OCI-LY1 (cell line): ENCODE results near the gene GPX3.

ENCODE experiments used
- H2AFZ ChIP-seq: fragments of 200-600 bp; sonication (generic), shearing (Covaris generic); 2 replicates; pipeline ENCODE4 v1.6.0; 2014; ENCODE audit warnings: antibody characterized with exemption, mild to moderate bottlenecking, low read length
- H3F3A ChIP-seq: fragments of 200-600 bp; sonication (generic), shearing (Covaris generic); 2 replicates; pipeline ENCODE4 v1.6.0; 2014; ENCODE audit warnings: mild to moderate bottlenecking, antibody characterized with exemption, low read length, moderate library complexity; ENCODE audit not compliant: insufficient read depth
- H3K27ac ChIP-seq: fragments of 200-600 bp; sonication (generic); 2 replicates; pipeline ENCODE4 v1.5.1; 2014; ENCODE audit warnings: low read length, mixed run types, mild to moderate bottlenecking, low read depth; ENCODE audit not compliant: poor library complexity, severe bottlenecking
- H3K27me3 ChIP-seq: fragments of 200-600 bp; sonication (generic); 2 replicates; pipeline ENCODE4 v1.6.0; 2014; ENCODE audit warnings: antibody characterized with exemption, mild to moderate bottlenecking, low read length, moderate library complexity; ENCODE audit not compliant: insufficient read depth
- H3K36me3 ChIP-seq: fragments of 200-600 bp; sonication (generic); 2 replicates; pipeline ENCODE4 v1.6.1; 2014; ENCODE audit warnings: mild to moderate bottlenecking, antibody characterized with exemption, low read length, moderate library complexity, mixed read lengths; ENCODE audit not compliant: insufficient read depth
- H3K4me1 ChIP-seq: fragments of 200-600 bp; sonication (generic); 2 replicates; pipeline ENCODE4 v1.5.1; 2014; ENCODE audit warnings: mild to moderate bottlenecking, low read length, moderate library complexity; ENCODE audit not compliant: insufficient read depth, severe bottlenecking
- H3K4me2 ChIP-seq: fragments of 200-600 bp; sonication (generic), shearing (Covaris generic); 2 replicates; pipeline ENCODE4 v1.6.1; 2014; ENCODE audit warnings: low read length
- H3K4me3 ChIP-seq: fragments of 200-600 bp; sonication (generic); 2 replicates; pipeline ENCODE4 v1.5.1; 2014; ENCODE audit warnings: low read length, low read depth, mild to moderate bottlenecking, mixed read lengths; ENCODE audit not compliant: poor library complexity, severe bottlenecking
- H3K79me2 ChIP-seq: fragments of 200-600 bp; shearing (Covaris generic); 2 replicates; pipeline ENCODE4 v1.6.1; 2016; ENCODE audit warnings: mixed run types, low read length, mixed read lengths; ENCODE audit not compliant: insufficient read depth
- H3K9ac ChIP-seq: fragments of 200-600 bp; sonication (generic), shearing (Covaris generic); 2 replicates; pipeline ENCODE4 v1.6.1; 2014; ENCODE audit warnings: mild to moderate bottlenecking, low read length, mixed read lengths
- H3K9me2 ChIP-seq: fragments of 200-600 bp; sonication (generic), shearing (Covaris generic); 2 replicates; pipeline ENCODE4 v1.6.1; 2014; ENCODE audit warnings: low read depth, mild to moderate bottlenecking, low read length, mixed read lengths
- H3K9me3 ChIP-seq: fragments of 200-600 bp; shearing (Covaris generic); 2 replicates; pipeline ENCODE4 v1.6.1; 2014; ENCODE audit warnings: low read length, mixed read lengths
- H4K20me1 ChIP-seq: fragments of 200-600 bp; sonication (generic), shearing (Covaris generic); 2 replicates; pipeline ENCODE4 v1.6.0; 2016; ENCODE audit warnings: mild to moderate bottlenecking, low read length; ENCODE audit not compliant: insufficient read depth
- CTCF ChIP-seq: fragments of 200-600 bp; sonication (generic), shearing (Covaris generic); IDR thresholded peaks from 2 replicates; pipeline ENCODE4 v1.5.1; 2017; ENCODE audit warnings: mild to moderate bottlenecking, antibody characterized with exemption, low read length, moderate library complexity, mixed read lengths
- EZH2 ChIP-seq: fragments of 200-600 bp; sonication (generic), shearing (Covaris generic); IDR thresholded peaks from 2 replicates; pipeline ENCODE4 v1.8.0; 2017; ENCODE audit warnings: borderline replicate concordance, mixed run types, mild to moderate bottlenecking, antibody characterized with exemption, low read length, moderate library complexity, mixed read lengths

Gene GPX3

GRCh38 chr5:151026088-151026487 lies 5.7 kb downstream of the GPX3 start:
- no peaks in the 10 kb centered on the region for H3K79me2 ChIP-seq
- H3K9ac ChIP-seq: no peak overlapping the region
- no peak for TF ChIP-seq EZH2
- no peaks in the 10 kb centered on the region for H3K27me3 ChIP-seq
- no peak overlapping the region for H3K4me2 ChIP-seq
- H3K27ac ChIP-seq: no peak overlapping the region
- no peaks in the 10 kb centered on the region for H3K9me2 ChIP-seq
- peaks cover 2% of the 10 kb centered on the region for H3K4me1 ChIP-seq
- H3K4me3 ChIP-seq: no peak overlapping the region
- no peak overlapping the region for H2AFZ ChIP-seq
- no peaks in the 10 kb centered on the region for H3K9me3 ChIP-seq
- peaks cover 61% of the 10 kb centered on the region for H3K36me3 ChIP-seq
- H3F3A ChIP-seq: no peaks in the 10 kb centered on the region
- no peaks in the 10 kb centered on the region for H4K20me1 ChIP-seq

GRCh38 chr5:151026679-151027078 lies 6.3 kb downstream of the GPX3 start:
- no peak for TF ChIP-seq EZH2
- TF ChIP-seq CTCF: no peak
- Histone ChIP-seq H4K20me1 (no peaks in the 10 kb centered on the region), H3K27me3 (no peaks in the 10 kb centered on the region), H3K4me2 (no peak overlapping the region), H3K79me2 (no peaks in the 10 kb centered on the region), H3K27ac (no peak overlapping the region), H3F3A (no peaks in the 10 kb centered on the region), H3K36me3 (peaks cover 67% of the 10 kb centered on the region), H3K9me2 (no peaks in the 10 kb centered on the region), H3K4me3 (no peak overlapping the region), H3K9ac (no peak overlapping the region), H3K4me1 (no peaks in the 10 kb centered on the region), H3K9me3 (no peaks in the 10 kb centered on the region), H2AFZ (no peak overlapping the region)

DNA sequence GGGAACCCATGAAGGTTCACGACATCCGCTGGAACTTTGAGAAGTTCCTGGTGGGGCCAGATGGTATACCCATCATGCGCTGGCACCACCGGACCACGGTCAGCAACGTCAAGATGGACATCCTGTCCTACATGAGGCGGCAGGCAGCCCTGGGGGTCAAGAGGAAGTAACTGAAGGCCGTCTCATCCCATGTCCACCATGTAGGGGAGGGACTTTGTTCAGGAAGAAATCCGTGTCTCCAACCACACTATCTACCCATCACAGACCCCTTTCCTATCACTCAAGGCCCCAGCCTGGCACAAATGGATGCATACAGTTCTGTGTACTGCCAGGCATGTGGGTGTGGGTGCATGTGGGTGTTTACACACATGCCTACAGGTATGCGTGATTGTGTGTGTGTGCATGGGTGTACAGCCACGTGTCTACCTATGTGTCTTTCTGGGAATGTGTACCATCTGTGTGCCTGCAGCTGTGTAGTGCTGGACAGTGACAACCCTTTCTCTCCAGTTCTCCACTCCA lies 7.6 kb downstream of the GPX3 start:
- Histone ChIP-seq H3K4me1 (no peaks in the 10 kb centered on the region), H4K20me1 (no peaks in the 10 kb centered on the region), H3K9ac (no peak overlapping the region), H3F3A (no peaks in the 10 kb centered on the region), H2AFZ (no peak overlapping the region), H3K36me3 (peaks cover 78% of the 10 kb centered on the region), H3K4me2 (no peak overlapping the region), H3K79me2 (no peaks in the 10 kb centered on the region), H3K27ac (no peak overlapping the region), H3K4me3 (no peak overlapping the region), H3K9me3 (no peaks in the 10 kb centered on the region), H3K9me2 (no peaks in the 10 kb centered on the region), H3K27me3 (no peaks in the 10 kb centered on the region)
- TF ChIP-seq EZH2: no peak
- TF ChIP-seq CTCF: no peak

DNA sequence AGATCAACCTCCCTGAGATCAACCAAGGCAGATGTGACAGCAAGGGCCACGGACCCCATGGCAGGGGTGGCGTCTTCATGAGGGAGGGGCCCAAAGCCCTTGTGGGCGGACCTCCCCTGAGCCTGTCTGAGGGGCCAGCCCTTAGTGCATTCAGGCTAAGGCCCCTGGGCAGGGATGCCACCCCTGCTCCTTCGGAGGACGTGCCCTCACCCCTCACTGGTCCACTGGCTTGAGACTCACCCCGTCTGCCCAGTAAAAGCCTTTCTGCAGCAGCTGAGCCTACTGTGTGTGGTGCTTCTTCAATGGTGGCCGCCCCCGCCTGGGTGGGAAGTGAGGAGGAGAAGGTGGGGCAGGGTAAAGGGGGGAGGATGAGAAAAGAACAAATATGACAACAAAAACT lies 8.3 kb downstream of the GPX3 start:
- H3K9me3 ChIP-seq: no peaks in the 10 kb centered on the region
- no peak for TF ChIP-seq EZH2
- TF ChIP-seq CTCF: no peak
- no peak overlapping the region for H2AFZ ChIP-seq
- H3K4me1 ChIP-seq: no peaks in the 10 kb centered on the region
- H3K27me3 ChIP-seq: no peaks in the 10 kb centered on the region
- no peaks in the 10 kb centered on the region for H4K20me1 ChIP-seq
- no peak overlapping the region for H3K4me2 ChIP-seq
- peaks cover 85% of the 10 kb centered on the region for H3K36me3 ChIP-seq
- no peaks in the 10 kb centered on the region for H3F3A ChIP-seq
- no peak overlapping the region for H3K27ac ChIP-seq
- H3K79me2 ChIP-seq: no peaks in the 10 kb centered on the region
- no peak overlapping the region for H3K9ac ChIP-seq
- H3K4me3 ChIP-seq: no peak overlapping the region
- no peaks in the 10 kb centered on the region for H3K9me2 ChIP-seq
